CD14-positive monocyte (primary cell): ENCODE results near the gene LIN28A. TPM values are rescaled to one million over a fixed set of nuclear protein-coding genes. Genes with fewer than 3 reads are reported as not detected.
A peak's percentile ranks its signal among the peaks of the same experiment; 100 is the strongest.
"Not testable (repeated sequence)": the region's sequence is repeated elsewhere in the genome, so short reads cannot be mapped to it uniquely, and the experiment has no call there.

Experiments used
- DNase-seq, 3 donors: peaks; one replicate each; pipeline ENCODE4 v3.0.0-alpha.2; 2011 to 2022
- H2AFZ ChIP-seq: 2 replicates; pipeline ENCODE4 v1.6.0; 2012; ENCODE audit warnings: mild to moderate bottlenecking, low read depth, low read length, inconsistent platforms; ENCODE audit not compliant: insufficient read depth, poor library complexity, severe bottlenecking
- H3K27ac ChIP-seq, 2 donors: 1 replicate in 1 of 2; 2 replicates in 1 of 2; pipeline ENCODE4 v1.5.1; 2012 to 2013; ENCODE audit warnings: low read length in 2 of 2, control low read depth in 1 of 2, inconsistent platforms in 1 of 2, low read depth in 1 of 2, mild to moderate bottlenecking in 1 of 2
- H3K27me3 ChIP-seq, 2 donors: one replicate each; pipeline versions ENCODE4 v1.6.0 to v1.6.1; 2011 to 2013; ENCODE audit warnings: low read length in 2 of 2; ENCODE audit not compliant: control insufficient read depth in 2 of 2, insufficient read depth in 2 of 2
- H3K36me3 ChIP-seq, 2 donors: replicated peaks in 1 of 2; 1 replicate in 1 of 2; 2 replicates in 1 of 2; pipeline versions ENCODE4 v1.5.1 to v1.6.1; 2012 to 2013; ENCODE audit warnings: low read length in 2 of 2, control low read depth in 1 of 2, inconsistent platforms in 1 of 2, mild to moderate bottlenecking in 1 of 2; ENCODE audit not compliant: insufficient read depth in 2 of 2, control insufficient read depth in 1 of 2
- H3K4me1 ChIP-seq, 2 donors: 1 replicate in 1 of 2; 2 replicates in 1 of 2; pipeline versions ENCODE4 v1.5.1 to v1.6.1; 2012 to 2013; ENCODE audit warnings: low read length in 2 of 2, control low read depth in 1 of 2, inconsistent platforms in 1 of 2, mild to moderate bottlenecking in 1 of 2, moderate library complexity in 1 of 2; ENCODE audit not compliant: insufficient read depth in 2 of 2, control insufficient read depth in 1 of 2
- H3K4me2 ChIP-seq: replicated peaks from 2 replicates; pipeline ENCODE3; 2012; ENCODE audit warnings: low read length, moderate library complexity, mild to moderate bottlenecking; ENCODE audit not compliant: poor library complexity, severe bottlenecking; ENCODE audit errors: extremely low read depth
- H3K4me3 ChIP-seq, 3 experiments: fragments of 200-600 bp in 1 of 3; sonication (generic) in 1 of 3; replicated peaks in 1 of 3; 1 replicate in 2 of 3; 2 replicates in 1 of 3; pipeline ENCODE4 v1.5.1; 2011 to 2013; ENCODE audit warnings: low read length in 3 of 3, mild to moderate bottlenecking in 3 of 3, control low read depth in 2 of 3, low read depth in 2 of 3, inconsistent platforms in 1 of 3, moderate library complexity in 1 of 3
- H3K79me2 ChIP-seq: 2 replicates; pipeline ENCODE4 v1.6.0; 2012; ENCODE audit warnings: mild to moderate bottlenecking, control low read depth, inconsistent platforms, low read length, moderate library complexity; ENCODE audit not compliant: insufficient read depth
- H3K9ac ChIP-seq: 2 replicates; pipeline ENCODE4 v1.6.0; 2017; ENCODE audit warnings: low read length, mild to moderate bottlenecking; ENCODE audit not compliant: insufficient read depth, poor library complexity, severe bottlenecking
- H3K9me3 ChIP-seq, 2 donors: replicated peaks in 1 of 2; 1 replicate in 1 of 2; 2 replicates in 1 of 2; pipeline versions ENCODE4 v1.5.1 to v1.6.1; 2012 to 2013; ENCODE audit warnings: low read length in 2 of 2, control low read depth in 1 of 2; ENCODE audit not compliant: control insufficient read depth in 1 of 2, insufficient read depth in 1 of 2
- H4K20me1 ChIP-seq: 2 replicates; pipeline ENCODE4 v1.6.0; 2012; ENCODE audit warnings: mild to moderate bottlenecking, low read length, control low read depth, moderate library complexity; ENCODE audit not compliant: insufficient read depth
- H3K27ac Mint-ChIP-seq, 7 donors: one replicate each; pipeline ENCODE4 v1.8.0; 2020; ENCODE audit warnings: mild to moderate bottlenecking in 7 of 7, mixed read lengths in 7 of 7, moderate library complexity in 6 of 7, inconsistent platforms in 2 of 7
- H3K27me3 Mint-ChIP-seq, 3 donors: one replicate each; pipeline ENCODE4 v1.8.0; 2021 to 2022; ENCODE audit warnings: low read depth in 3 of 3, mild to moderate bottlenecking in 3 of 3, mixed read lengths in 3 of 3, moderate library complexity in 3 of 3, inconsistent platforms in 1 of 3
- H3K36me3 Mint-ChIP-seq, 2 donors: one replicate each; pipeline ENCODE4 v1.8.0; 2020; ENCODE audit warnings: mixed read lengths in 2 of 2, inconsistent platforms in 1 of 2, mild to moderate bottlenecking in 1 of 2
- H3K4me1 Mint-ChIP-seq: one replicate; pipeline ENCODE4 v1.8.0; 2020; ENCODE audit warnings: mild to moderate bottlenecking, mixed read lengths
- H3K4me3 Mint-ChIP-seq, 2 donors: one replicate each; pipeline ENCODE4 v1.8.0; 2020; ENCODE audit warnings: mild to moderate bottlenecking in 2 of 2, mixed read lengths in 2 of 2, moderate library complexity in 1 of 2
- H3K9me3 Mint-ChIP-seq, 7 donors: one replicate each; pipeline ENCODE4 v1.8.0; 2020 to 2022; ENCODE audit warnings: mixed read lengths in 7 of 7, mild to moderate bottlenecking in 6 of 7, moderate library complexity in 6 of 7, inconsistent platforms in 2 of 7
- CTCF ChIP-seq: fragments of 200-600 bp; IDR thresholded peaks from one replicate; pipeline ENCODE4 v1.8.0; 2022; ENCODE audit warnings: antibody characterized with exemption, mild to moderate bottlenecking
- WGBS: methylation state at CpG from one replicate; pipeline ENCODE4 v1.1.5; 2013; ENCODE audit warnings: missing lambda C conversion rate; ENCODE audit not compliant: insufficient coverage; 5-methylcytosine and 5-hydroxymethylcytosine counted together
- intact Hi-C, 2 donors: fragments of 100-400 bp; cut with micrococcal nuclease; formaldehyde crosslinking; loops; one replicate each; pipeline versions ENCODE4 v1.15.0 to v1.15.1; 2023
- polyA plus RNA-seq, 3 donors: library from polyadenylated mRNA; depleted of rRNA in 1 of 3; unstranded in 2 of 3; stranded (reverse) in 1 of 3; fragments of 300-500 nt in 2 of 3; fragments of >200 nt in 1 of 3; fragmentation: Illumina TruSeq in 2 of 3; gene quantifications; 1 replicate in 2 of 3; 2 replicates in 1 of 3; pipeline ENCODE4 v1.2.3, GENCODE V29; 2012 to 2021

LIN28A gene
- polyA plus RNA-seq, 3 donors: not detected

GRCh38 chr1:26384076-26384475 lies 26.5 kb upstream of the LIN28A start:
- Histone ChIP-seq H3K36me3 (no peaks in the 10 kb centered on the region), H3K9ac (no peak overlapping the region), H3K4me2 (no peak overlapping the region), H4K20me1 (no peaks in the 10 kb centered on the region), H3K9me3 (no peaks in the 10 kb centered on the region), H2AFZ (no peak overlapping the region), H3K27ac (no peak overlapping the region), H3K4me1 (peaks cover 11 to 14% of the 10 kb centered on the region in 2 donors), H3K4me3 (no peak overlapping the region), H3K79me2 (no peaks in the 10 kb centered on the region), H3K27me3 (no peaks in the 10 kb centered on the region)
- Mint-ChIP-seq H3K9me3 (no peaks in the 10 kb centered on the region), H3K4me1 (peaks cover 27% of the 10 kb centered on the region), H3K4me3 (peak overlapping the region in 1 of 2 donors; percentile 7), H3K27me3 (peaks cover 17 to 28% (median 20%) of the 10 kb centered on the region in 3 donors), H3K27ac (no peak overlapping the region), H3K36me3 (no peaks in the 10 kb centered on the region)
- no peak for TF ChIP-seq CTCF
- intact Hi-C loops: no loop called here
- no peak for DNase-seq
- 100% methylated on average over 1 of the region's 3 CpGs for WGBS

GRCh38 chr1:26385063-26385462 lies 25.6 kb upstream of the LIN28A start:
- intact Hi-C loops, H2AFZ ChIP-seq, H3K36me3 ChIP-seq, H3K27ac ChIP-seq, H3K9me3 Mint-ChIP-seq, H3K79me2 ChIP-seq, H3K9me3 ChIP-seq, DNase-seq, H3K36me3 Mint-ChIP-seq, H3K27me3 ChIP-seq, H3K27ac Mint-ChIP-seq, H4K20me1 ChIP-seq, H3K4me3 ChIP-seq, H3K9ac ChIP-seq: not testable (repeated sequence)
- Mint-ChIP-seq H3K4me1 (peaks cover 27% of the 10 kb centered on the region), H3K27me3 (peaks cover 17 to 36% (median 20%) of the 10 kb centered on the region in 3 donors), H3K4me3 (peak overlapping the region; percentile 68 to 81)
- WGBS: no CpG with 5 or more reads among the region's 3 CpGs
- H3K4me2 ChIP-seq: peak overlapping the region; percentile 57
- peaks cover 11 to 12% of the 10 kb centered on the region in 2 donors for H3K4me1 ChIP-seq
